ENCODE data around the gene ENHO.
A peak's percentile ranks its signal among the peaks of the same experiment; 100 is the strongest.

ENHO gene

DNA sequence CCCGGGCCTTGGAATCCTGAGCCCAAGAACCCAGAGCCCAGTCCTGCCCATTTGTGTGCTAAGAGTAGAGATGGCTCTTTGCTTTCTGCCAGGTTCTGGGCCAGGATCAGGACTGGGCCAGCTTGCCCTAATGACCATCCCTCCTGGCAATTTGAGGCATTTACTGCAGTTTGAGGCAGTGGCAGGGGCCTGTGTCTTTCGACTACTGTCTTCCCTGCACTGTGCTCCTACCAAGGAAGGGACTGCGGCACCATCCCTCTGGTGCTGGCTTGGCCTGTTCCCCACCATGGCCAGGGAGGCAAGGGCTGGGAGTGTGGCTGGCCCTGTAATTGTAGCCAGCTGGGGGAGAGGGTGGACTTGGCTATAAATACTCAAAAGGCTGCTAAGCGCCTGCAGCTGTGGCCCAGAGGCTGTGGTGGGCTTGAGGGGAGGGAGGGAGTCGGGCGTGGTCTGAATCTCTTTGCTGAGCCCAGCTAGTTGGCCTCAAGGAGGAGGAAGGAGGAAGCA, 4.6 kb downstream of the ENHO start:
- TF ChIP-seq, protein P1, sequence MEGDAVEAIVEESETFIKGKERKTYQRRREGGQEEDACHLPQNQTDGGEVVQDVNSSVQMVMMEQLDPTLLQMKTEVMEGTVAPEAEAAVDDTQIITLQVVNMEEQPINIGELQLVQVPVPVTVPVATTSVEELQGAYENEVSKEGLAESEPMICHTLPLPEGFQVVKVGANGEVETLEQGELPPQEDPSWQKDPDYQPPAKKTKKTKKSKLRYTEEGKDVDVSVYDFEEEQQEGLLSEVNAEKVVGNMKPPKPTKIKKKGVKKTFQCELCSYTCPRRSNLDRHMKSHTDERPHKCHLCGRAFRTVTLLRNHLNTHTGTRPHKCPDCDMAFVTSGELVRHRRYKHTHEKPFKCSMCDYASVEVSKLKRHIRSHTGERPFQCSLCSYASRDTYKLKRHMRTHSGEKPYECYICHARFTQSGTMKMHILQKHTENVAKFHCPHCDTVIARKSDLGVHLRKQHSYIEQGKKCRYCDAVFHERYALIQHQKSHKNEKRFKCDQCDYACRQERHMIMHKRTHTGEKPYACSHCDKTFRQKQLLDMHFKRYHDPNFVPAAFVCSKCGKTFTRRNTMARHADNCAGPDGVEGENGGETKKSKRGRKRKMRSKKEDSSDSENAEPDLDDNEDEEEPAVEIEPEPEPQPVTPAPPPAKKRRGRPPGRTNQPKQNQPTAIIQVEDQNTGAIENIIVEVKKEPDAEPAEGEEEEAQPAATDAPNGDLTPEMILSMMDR (conservative IDR thresholded peaks at IDR 0.05): no peak
- TF ChIP-seq ZFX (IDR thresholded peaks at IDR 0.05): no peak

GRCh38 chr9:34517185-34517584, 5.6 kb downstream of the ENHO start:
- no peak overlapping the region for H3K27ac ChIP-seq

More for the DNA sequence above, 4.6 kb downstream of the ENHO start:
- H3K27ac ChIP-seq: no peak overlapping the region

GRCh38 chr9:34515959-34516358, 6.8 kb downstream of the ENHO start:
- no peak overlapping the region for H3K27ac ChIP-seq
- no peak for TF ChIP-seq ZFX (IDR thresholded peaks at IDR 0.05)
- TF ChIP-seq, protein P1 (conservative IDR thresholded peaks at IDR 0.05): no peak

More at GRCh38 chr9:34517185-34517584, 5.6 kb downstream of the ENHO start:
- TF ChIP-seq ZFX (IDR thresholded peaks at IDR 0.05): no peak
- TF ChIP-seq, protein P1 (conservative IDR thresholded peaks at IDR 0.05): no peak

- TF ChIP-seq ZFX (IDR thresholded peaks at IDR 0.05): no peak
- TF ChIP-seq, protein P1 (conservative IDR thresholded peaks at IDR 0.05): no peak
- H3K27ac ChIP-seq: no peak overlapping the region
Measured at GRCh38 chr9:34514816-34515215, 8.0 kb downstream of the ENHO start.

DNA sequence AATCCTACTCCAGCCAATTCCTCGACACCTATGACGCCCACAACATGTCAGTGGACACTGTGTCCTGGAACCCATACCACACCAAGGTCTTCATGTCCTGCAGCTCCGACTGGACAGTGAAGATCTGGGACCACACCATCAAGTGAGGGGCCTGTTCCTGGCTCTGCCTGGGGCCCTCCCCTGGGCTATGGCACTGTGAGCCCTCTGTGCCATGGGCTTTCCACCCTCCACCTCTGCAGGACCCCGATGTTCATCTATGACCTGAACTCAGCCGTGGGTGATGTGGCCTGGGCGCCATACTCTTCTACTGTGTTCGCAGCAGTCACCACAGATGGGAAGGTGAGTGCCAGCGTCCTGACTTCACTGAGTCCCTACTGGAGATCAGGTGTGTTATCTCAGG, 8.4 kb downstream of the ENHO start:
- no peak for TF ChIP-seq ZFX (IDR thresholded peaks at IDR 0.05)
- TF ChIP-seq, protein P1 (conservative IDR thresholded peaks at IDR 0.05): no peak
- no peak overlapping the region for H3K27ac ChIP-seq

DNA sequence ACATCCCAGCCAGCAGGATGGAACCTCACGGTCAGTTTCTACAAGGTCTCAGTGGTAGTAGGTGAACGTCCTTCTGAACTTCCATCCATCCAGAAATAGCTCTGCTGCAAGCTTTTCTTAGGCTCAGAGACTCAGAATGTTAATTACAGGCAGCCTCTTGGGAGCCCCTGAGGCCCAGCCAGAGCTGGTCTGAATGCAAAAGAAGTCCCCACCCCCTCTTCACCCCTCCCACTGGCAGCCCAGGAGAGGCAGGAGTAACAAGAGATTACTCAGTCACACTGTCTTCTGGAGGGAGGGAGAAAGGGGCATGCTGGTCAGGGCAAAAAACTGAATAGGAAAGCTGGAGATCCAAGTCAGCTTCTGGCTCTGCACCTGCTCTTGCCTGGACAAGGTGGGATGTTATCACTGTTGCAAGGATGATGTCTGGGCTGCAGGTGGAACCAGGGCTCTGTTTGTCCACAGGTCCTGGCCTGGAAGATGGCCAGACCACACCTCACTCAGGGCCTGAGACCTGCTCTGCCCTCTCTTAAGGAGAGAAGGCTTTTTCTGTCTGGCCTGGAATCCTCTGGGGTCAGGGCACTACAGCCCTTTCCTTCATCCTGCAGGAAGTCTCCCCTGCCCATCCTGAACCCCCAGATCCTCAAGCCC, 9.1 kb downstream of the ENHO start:
- no peak for TF ChIP-seq ZFX (IDR thresholded peaks at IDR 0.05)
- H3K27ac ChIP-seq: no peak overlapping the region

DNA sequence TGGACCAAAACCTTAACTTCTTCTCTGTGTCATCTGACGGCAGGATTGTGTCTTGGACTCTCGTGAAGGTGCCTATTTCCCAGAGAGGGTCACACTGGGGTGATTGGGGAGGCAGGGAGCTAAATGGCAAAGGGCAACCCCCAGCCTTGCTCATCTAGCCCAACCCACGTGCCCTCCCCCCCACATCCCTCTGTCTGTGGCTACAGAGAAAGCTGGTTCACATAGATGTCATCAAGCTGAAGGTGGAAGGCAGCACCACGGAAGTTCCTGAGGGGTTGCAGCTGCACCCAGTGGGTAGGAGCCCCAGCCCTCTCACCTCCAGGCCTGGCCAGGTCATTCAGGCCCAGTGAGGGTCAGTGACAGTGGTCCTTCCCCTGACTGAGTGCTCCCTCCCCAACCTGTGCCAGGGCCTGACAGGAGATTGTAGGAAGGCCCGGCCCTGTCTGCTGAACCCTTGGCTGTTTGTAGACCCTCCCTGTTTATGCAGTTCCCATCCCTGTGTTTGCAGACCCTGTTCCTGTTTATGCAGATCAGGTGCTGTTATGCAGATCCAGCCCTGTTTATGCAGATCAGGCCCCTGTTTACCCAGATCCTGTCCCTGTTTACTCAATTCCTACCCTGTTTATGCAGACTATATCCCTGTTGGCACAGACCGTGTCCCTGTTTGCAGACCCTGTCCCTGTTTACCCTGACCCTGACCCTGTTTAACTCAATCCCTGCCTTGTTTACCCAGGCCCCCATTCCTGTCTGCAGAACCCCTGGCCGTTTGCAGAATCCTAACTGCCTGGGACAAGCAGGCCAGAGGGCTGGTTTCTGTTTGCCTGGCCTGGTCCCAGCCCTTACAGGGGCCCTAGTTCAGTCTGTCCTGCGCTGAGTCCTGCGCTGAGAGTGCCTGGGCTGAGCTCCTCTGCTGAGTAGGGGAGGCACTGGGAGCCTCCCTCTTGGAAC, 10.4 kb downstream of the ENHO start:
- TF ChIP-seq ZFX (IDR thresholded peaks at IDR 0.05): no peak
- TF ChIP-seq, protein P1 (conservative IDR thresholded peaks at IDR 0.05): no peak
- peak overlapping the region; percentile 21 for H3K27ac ChIP-seq

Measured in C4-2B (cell line).